DND-41 (cell line): ENCODE data around the gene POLR2I.

Source experiments
- EZH2 ChIP-seq: IDR thresholded peaks from 3 replicates; pipeline ENCODE4 v1.6.1; 2012; ENCODE audit warnings: borderline replicate concordance, low read depth, mild to moderate bottlenecking, moderate library complexity, low read length, inconsistent platforms; ENCODE audit not compliant: severe bottlenecking
- TF ChIP-seq, protein P1 (sequence below): IDR thresholded peaks from 2 replicates; pipeline ENCODE4 v1.5.1; 2012; ENCODE audit warnings: borderline replicate concordance, low read length, moderate library complexity, mild to moderate bottlenecking; ENCODE audit not compliant: poor library complexity, severe bottlenecking; ENCODE audit errors: extremely low read depth

DNA sequence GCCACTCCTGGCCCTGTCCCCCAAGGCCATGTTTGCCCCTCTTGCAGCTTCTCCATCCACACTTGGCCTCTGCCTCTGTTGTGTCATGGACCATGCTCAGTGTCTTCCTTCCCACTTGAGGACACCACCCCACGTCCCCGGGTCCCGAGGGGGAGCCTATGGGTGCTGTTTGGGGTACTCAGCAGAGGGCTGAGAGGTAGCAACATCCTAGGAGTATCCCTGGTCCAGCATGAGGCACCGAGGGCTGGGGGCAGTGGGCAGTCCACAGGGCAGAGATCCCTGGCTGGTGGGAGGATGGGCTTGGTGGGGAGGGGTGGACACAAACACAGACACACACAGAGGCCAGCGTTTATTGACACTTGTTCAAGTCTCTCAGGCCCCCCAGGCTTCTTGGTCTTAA, 35.9 kb upstream of the POLR2I start:
- TF ChIP-seq EZH2: no peak
- TF ChIP-seq, protein P1, sequence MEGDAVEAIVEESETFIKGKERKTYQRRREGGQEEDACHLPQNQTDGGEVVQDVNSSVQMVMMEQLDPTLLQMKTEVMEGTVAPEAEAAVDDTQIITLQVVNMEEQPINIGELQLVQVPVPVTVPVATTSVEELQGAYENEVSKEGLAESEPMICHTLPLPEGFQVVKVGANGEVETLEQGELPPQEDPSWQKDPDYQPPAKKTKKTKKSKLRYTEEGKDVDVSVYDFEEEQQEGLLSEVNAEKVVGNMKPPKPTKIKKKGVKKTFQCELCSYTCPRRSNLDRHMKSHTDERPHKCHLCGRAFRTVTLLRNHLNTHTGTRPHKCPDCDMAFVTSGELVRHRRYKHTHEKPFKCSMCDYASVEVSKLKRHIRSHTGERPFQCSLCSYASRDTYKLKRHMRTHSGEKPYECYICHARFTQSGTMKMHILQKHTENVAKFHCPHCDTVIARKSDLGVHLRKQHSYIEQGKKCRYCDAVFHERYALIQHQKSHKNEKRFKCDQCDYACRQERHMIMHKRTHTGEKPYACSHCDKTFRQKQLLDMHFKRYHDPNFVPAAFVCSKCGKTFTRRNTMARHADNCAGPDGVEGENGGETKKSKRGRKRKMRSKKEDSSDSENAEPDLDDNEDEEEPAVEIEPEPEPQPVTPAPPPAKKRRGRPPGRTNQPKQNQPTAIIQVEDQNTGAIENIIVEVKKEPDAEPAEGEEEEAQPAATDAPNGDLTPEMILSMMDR: no peak
